Measurements from ENCODE around the gene ARHGAP22.

DNA sequence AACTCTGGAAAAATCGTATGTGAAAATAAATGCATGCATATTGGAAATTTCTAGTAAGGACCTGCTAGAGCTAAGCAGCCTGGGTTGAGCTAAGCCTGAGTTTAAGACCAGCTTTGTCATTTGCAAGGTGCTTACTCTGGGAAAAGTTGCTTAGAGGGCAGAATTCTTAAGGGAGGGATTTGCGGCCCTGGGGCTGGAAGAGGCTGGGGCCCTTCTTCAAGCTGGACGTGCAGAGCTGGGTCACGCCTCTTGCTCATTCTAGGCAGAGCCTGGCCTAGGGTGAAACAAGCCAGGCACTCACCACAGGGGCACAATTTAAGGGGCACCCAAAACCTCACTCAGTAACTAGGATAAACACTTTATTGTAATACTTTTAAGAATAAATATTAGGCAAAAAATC lies 137.2 kb downstream of the ARHGAP22 start:
- TF ChIP-seq CTCF (IDR thresholded peaks at IDR 0.05; ENCODE audit: poor library complexity, severe bottlenecking) (no peak), EZH2 (IDR thresholded peaks at IDR 0.05; ENCODE audit: borderline replicate concordance, insufficient read depth, low read length, poor library complexity, severe bottlenecking) (no peak), POLR2AphosphoS5 (IDR thresholded peaks at IDR 0.05) (no peak), RAD21 (conservative IDR thresholded peaks at IDR 0.05) (no peak), SMC3 (conservative IDR thresholded peaks at IDR 0.05; ENCODE audit: poor library complexity) (no peak)
- TF ChIP-seq, protein P1, sequence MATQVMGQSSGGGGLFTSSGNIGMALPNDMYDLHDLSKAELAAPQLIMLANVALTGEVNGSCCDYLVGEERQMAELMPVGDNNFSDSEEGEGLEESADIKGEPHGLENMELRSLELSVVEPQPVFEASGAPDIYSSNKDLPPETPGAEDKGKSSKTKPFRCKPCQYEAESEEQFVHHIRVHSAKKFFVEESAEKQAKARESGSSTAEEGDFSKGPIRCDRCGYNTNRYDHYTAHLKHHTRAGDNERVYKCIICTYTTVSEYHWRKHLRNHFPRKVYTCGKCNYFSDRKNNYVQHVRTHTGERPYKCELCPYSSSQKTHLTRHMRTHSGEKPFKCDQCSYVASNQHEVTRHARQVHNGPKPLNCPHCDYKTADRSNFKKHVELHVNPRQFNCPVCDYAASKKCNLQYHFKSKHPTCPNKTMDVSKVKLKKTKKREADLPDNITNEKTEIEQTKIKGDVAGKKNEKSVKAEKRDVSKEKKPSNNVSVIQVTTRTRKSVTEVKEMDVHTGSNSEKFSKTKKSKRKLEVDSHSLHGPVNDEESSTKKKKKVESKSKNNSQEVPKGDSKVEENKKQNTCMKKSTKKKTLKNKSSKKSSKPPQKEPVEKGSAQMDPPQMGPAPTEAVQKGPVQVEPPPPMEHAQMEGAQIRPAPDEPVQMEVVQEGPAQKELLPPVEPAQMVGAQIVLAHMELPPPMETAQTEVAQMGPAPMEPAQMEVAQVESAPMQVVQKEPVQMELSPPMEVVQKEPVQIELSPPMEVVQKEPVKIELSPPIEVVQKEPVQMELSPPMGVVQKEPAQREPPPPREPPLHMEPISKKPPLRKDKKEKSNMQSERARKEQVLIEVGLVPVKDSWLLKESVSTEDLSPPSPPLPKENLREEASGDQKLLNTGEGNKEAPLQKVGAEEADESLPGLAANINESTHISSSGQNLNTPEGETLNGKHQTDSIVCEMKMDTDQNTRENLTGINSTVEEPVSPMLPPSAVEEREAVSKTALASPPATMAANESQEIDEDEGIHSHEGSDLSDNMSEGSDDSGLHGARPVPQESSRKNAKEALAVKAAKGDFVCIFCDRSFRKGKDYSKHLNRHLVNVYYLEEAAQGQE (IDR thresholded peaks at IDR 0.05; ENCODE audit: borderline replicate concordance): no peak

Measured in neural cell (in vitro differentiated cells).